Sigmoid colon (tissue), 7 donors: ENCODE measurements around the gene STX4. TPM values are rescaled to one million over a fixed set of nuclear protein-coding genes. Genes with fewer than 3 reads are reported as not detected.

Experiments used
- DNase-seq: peaks from one replicate; pipeline ENCODE4 v3.0.0-alpha.2; 2019
- H3K27ac ChIP-seq, 4 donors: fragments of 200-600 bp; sonication (generic); one replicate each; pipeline ENCODE4 v1.5.1; 2016 to 2019; ENCODE audit warnings: mild to moderate bottlenecking in 1 of 4
- H3K27me3 ChIP-seq, 3 donors: fragments of 200-600 bp; sonication (generic); one replicate each; pipeline ENCODE4 v1.5.1; 2019; ENCODE audit warnings: mild to moderate bottlenecking in 1 of 3
- H3K36me3 ChIP-seq, 4 donors: fragments of 200-600 bp; sonication (generic); one replicate each; pipeline ENCODE4 v1.5.1; 2016 to 2019
- H3K4me1 ChIP-seq, 4 donors: fragments of 200-600 bp; sonication (generic); one replicate each; pipeline ENCODE4 v1.5.1; 2017 to 2019
- H3K4me3 ChIP-seq, 4 donors: fragments of 200-600 bp; sonication (generic); one replicate each; pipeline ENCODE4 v1.5.1; 2017 to 2019; ENCODE audit warnings: mild to moderate bottlenecking in 2 of 4, moderate library complexity in 1 of 4
- H3K9me3 ChIP-seq, 4 donors: fragments of 200-600 bp in 3 of 4; sonication (generic) in 3 of 4; one replicate each; pipeline versions ENCODE4 v1.5.1 to v1.6.1; 2013 to 2019
- EP300 ChIP-seq, 4 donors: sonication (generic); formaldehyde crosslinking; IDR thresholded peaks; one replicate each; pipeline ENCODE4 v1.6.1; 2017; ENCODE audit warnings: antibody characterized with exemption in 4 of 4
- POLR2A ChIP-seq, 2 donors: fragments of 450-650 bp; IDR thresholded peaks; one replicate each; pipeline ENCODE4 v1.6.1; 2016; ENCODE audit warnings: antibody characterized with exemption in 2 of 2, mild to moderate bottlenecking in 2 of 2, moderate library complexity in 2 of 2
- POLR2AphosphoS5 ChIP-seq, 4 donors: sonication (generic); formaldehyde crosslinking; IDR thresholded peaks; one replicate each; pipeline ENCODE4 v1.6.1; 2017; ENCODE audit warnings: antibody characterized with exemption in 4 of 4
- WGBS, 2 donors: extraction: QIAGEN DNeasy Blood & Tissue Kit; methylation state at CpG; one replicate each; pipeline ENCODE4 v1.1.7; 2013; 5-methylcytosine and 5-hydroxymethylcytosine counted together
- intact Hi-C: fragments of 100-400 bp; cut with DNase I; formaldehyde crosslinking; loops from one replicate; pipeline ENCODE4 v1.15.1; 2023
- polyA plus RNA-seq, 3 donors: library from polyadenylated mRNA; stranded (reverse); fragments of 200-250 nt; gene quantifications; one replicate each; pipeline ENCODE4 v1.2.3, GENCODE V29; 2013
- total RNA-seq, 4 donors: library from RNA; depleted of rRNA; stranded (reverse); fragments of >200 nt; gene quantifications; one replicate each; pipeline ENCODE4 v1.1.0, GENCODE V29; 2016
- TF ChIP-seq, protein P1 (sequence below), 4 experiments: fragments of 450-650 bp in 3 of 4; fragments of 200-600 bp in 1 of 4; IDR thresholded peaks; one replicate each; pipeline ENCODE4 v1.5.1; 2016 to 2019; ENCODE audit warnings: antibody characterized with exemption in 4 of 4, mild to moderate bottlenecking in 3 of 4, moderate library complexity in 2 of 4
- donor health status: healthy with polysubstance abuse.
- donor health status: Bipolar disorder and iron deficiency.
- donor health status: healthy.

STX4 gene
- total and polyA plus RNA-seq, 7 donors = 23.9 to 76.3 (median 47.2) TPM

DNA sequence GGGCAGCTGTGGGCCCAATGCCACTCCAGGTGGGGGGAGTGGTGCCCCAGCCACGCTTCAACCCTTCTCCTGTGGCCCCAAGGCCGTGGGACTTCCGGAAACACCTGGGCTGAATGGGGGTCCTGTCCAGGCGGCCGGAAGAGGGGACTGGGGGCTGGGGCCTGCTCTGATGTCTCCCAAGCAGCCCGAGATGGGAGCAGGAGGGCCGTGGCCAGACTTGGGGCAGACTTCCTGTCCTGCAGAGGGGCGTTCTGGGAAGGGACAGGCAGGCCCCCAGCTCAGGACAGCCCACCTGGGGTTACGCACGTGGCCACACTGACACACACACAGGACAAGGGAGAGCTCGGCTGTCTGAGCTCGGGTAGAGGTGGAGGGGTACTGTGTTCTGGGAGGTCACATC is 43.3 kb upstream of the STX4 start:
- 76 to 81% methylated on average over 12 of the region's 12 CpGs for WGBS, 2 donors
- no peaks in the 10 kb centered on the region for H3K27me3 ChIP-seq
- peaks cover 0 to 13% (median 12%) of the 10 kb centered on the region in 4 donors for H3K4me1 ChIP-seq
- H3K27ac ChIP-seq = no peak overlapping the region
- H3K36me3 ChIP-seq = peaks cover 0 to 6% (median 2%) of the 10 kb centered on the region in 4 donors
- TF ChIP-seq EP300 (IDR thresholded peaks at IDR 0.05) = no peak
- TF ChIP-seq, protein P1, sequence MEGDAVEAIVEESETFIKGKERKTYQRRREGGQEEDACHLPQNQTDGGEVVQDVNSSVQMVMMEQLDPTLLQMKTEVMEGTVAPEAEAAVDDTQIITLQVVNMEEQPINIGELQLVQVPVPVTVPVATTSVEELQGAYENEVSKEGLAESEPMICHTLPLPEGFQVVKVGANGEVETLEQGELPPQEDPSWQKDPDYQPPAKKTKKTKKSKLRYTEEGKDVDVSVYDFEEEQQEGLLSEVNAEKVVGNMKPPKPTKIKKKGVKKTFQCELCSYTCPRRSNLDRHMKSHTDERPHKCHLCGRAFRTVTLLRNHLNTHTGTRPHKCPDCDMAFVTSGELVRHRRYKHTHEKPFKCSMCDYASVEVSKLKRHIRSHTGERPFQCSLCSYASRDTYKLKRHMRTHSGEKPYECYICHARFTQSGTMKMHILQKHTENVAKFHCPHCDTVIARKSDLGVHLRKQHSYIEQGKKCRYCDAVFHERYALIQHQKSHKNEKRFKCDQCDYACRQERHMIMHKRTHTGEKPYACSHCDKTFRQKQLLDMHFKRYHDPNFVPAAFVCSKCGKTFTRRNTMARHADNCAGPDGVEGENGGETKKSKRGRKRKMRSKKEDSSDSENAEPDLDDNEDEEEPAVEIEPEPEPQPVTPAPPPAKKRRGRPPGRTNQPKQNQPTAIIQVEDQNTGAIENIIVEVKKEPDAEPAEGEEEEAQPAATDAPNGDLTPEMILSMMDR (IDR thresholded peaks at IDR 0.05) = no peak
- TF ChIP-seq POLR2AphosphoS5 (IDR thresholded peaks at IDR 0.05) = no peak
- no peak for TF ChIP-seq POLR2A (IDR thresholded peaks at IDR 0.05)
- DNase-seq = no peak
- H3K4me3 ChIP-seq = no peak overlapping the region
- H3K9me3 ChIP-seq = no peaks in the 10 kb centered on the region
- intact Hi-C loops = no loop called here

DNA sequence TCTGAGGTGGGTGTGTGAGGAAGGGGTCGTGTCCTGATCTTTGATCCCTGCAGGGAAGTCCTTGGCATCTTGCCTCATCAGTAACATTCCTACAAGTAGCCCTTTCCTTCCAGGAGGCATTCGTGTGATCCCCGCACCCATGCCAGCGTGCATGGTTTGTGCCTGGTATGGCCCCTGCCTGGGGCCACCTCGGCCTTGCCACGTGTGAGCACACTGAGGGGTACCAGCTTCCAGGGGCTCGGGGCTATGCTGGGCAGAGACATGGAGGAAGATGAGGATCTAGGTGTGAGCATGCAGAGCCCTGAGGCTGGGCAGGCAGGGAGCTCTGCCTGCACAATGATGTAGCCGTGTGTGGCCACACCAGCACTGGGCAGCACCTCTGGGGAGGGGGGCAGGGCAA is 42.3 kb upstream of the STX4 start:
- H3K9me3 ChIP-seq = no peaks in the 10 kb centered on the region
- H3K27ac ChIP-seq = no peak overlapping the region
- 77 to 87% methylated on average over 8 of the region's 8 CpGs for WGBS, 2 donors
- H3K36me3 ChIP-seq = peaks cover 0 to 6% (median 2%) of the 10 kb centered on the region in 4 donors
- no peak for TF ChIP-seq EP300 (IDR thresholded peaks at IDR 0.05)
- TF ChIP-seq, protein P1 (IDR thresholded peaks at IDR 0.05) = no peak
- TF ChIP-seq POLR2A (IDR thresholded peaks at IDR 0.05) = no peak
- TF ChIP-seq POLR2AphosphoS5 (IDR thresholded peaks at IDR 0.05) = no peak
- H3K4me1 ChIP-seq = peaks cover 0 to 6% (median 2%) of the 10 kb centered on the region in 4 donors
- intact Hi-C loops = no loop called here
- H3K27me3 ChIP-seq = no peaks in the 10 kb centered on the region
- H3K4me3 ChIP-seq = no peak overlapping the region
- DNase-seq = no peak

DNA sequence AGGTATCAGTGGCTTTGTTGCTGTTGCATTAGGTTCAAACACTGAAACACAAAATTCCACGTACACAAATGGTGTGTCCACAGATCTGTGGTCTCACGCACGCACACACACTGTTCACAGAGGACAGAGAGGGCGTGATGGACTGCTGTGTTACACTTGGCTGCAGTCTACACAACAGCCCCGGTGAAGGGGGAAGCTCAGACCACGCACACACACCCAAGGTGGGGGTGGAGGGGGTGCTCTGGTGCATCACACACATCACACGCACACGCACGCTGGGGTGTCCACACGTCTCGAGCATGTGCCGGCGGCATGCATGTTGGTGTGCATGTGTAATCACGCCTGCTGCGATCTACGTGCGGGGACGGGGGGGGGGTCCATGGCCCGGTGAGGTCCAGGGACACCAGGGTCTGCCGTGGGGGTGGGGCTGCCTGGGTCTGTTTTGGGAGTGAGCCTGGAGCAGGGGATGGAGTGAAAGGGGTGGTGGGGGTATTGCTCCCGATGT is 41.0 kb upstream of the STX4 start:
- intact Hi-C loops = no loop called here
- H3K27ac ChIP-seq = no peak overlapping the region
- DNase-seq = no peak
- H3K4me3 ChIP-seq = no peak overlapping the region
- no peak for TF ChIP-seq EP300 (IDR thresholded peaks at IDR 0.05)
- no peak for TF ChIP-seq POLR2A (IDR thresholded peaks at IDR 0.05)
- TF ChIP-seq, protein P1 (IDR thresholded peaks at IDR 0.05) = no peak
- no peaks in the 10 kb centered on the region for H3K27me3 ChIP-seq
- H3K4me1 ChIP-seq = peaks cover 0 to 13% (median 9%) of the 10 kb centered on the region in 4 donors
- H3K36me3 ChIP-seq = peaks cover 0 to 6% (median 2%) of the 10 kb centered on the region in 4 donors
- no peaks in the 10 kb centered on the region for H3K9me3 ChIP-seq
- 90 to 92% methylated on average over 21 of the region's 21 CpGs for whole genome bisulfite sequencing, 2 donors

DNA sequence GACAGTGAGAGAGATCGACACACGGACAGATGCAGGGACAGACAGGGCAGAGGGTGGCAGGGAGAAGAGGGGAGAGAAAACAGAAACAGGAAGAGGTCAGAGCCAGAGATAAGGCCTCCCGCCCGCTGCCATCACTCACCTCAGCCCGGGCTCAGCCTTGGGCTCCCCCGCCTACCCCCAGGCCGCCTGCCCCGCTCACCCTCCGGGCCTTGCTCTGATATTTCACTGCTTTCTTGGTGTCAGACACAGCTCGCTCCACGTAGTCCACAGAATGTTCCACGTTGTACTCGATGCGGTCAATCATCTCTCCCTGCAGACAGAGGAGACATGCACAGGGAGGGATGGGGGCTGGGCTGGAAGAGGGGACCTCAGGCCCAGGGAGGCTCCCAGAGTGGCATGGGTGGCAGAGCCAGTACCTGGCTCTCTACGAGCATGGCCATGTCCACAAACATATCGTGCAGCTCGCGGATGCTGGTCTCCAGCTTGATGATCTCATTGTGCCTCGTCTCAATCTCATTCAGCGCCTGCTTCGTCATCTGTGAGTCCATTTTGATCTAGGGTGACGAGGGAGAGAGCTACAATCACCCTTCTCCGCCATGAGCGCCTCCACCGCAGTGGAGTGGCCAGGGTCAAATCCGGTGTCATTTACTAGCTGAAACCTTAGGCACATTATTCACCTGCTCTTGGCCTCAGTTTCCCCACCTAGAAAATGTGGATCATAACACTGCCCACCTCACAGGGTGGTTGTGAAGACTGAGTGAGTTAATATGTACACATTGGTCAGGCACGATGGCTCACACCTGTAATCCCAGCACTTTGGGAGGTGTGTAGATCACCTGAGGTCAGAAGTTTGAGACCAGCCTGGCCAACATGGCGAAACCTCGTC is 40.2 kb upstream of the STX4 start:
- DNase-seq = no peak
- H3K4me3 ChIP-seq = no peak overlapping the region
- intact Hi-C loops = no loop called here
- H3K36me3 ChIP-seq = peaks cover 0 to under 1% (median 0%) of the 10 kb centered on the region in 4 donors
- 86% methylated on average over 29 of the region's 29 CpGs for WGBS, 2 donors
- no peak overlapping the region for H3K27ac ChIP-seq
- H3K9me3 ChIP-seq = no peaks in the 10 kb centered on the region
- H3K4me1 ChIP-seq = peaks cover 0 to 19% (median 13%) of the 10 kb centered on the region in 4 donors
- H3K27me3 ChIP-seq = no peaks in the 10 kb centered on the region
- TF ChIP-seq POLR2A (IDR thresholded peaks at IDR 0.05) (no peak), EP300 (IDR thresholded peaks at IDR 0.05) (no peak), POLR2AphosphoS5 (IDR thresholded peaks at IDR 0.05) (no peak)
- TF ChIP-seq, protein P1 (IDR thresholded peaks at IDR 0.05) = no peak
